GM19452 (cell line): ENCODE results near the gene ZNF335.
"Not testable (repeated sequence)": the region's sequence is repeated elsewhere in the genome, so short reads cannot be mapped to it uniquely, and the experiment has no call there.

Source experiments
- ATAC-seq: cut with Tn5 transposase; IDR thresholded peaks from one replicate; pipeline ENCODE4 v1.9.1; 2021; ENCODE audit not compliant: unreplicated experiment

ZNF335 gene

GRCh38 chr20:46004187-46004586, 32.2 kb upstream of the ZNF335 start:
- ATAC-seq: no peak

- no peak for ATAC-seq
These were observed 30.0 kb upstream of the ZNF335 start for GRCh38 chr20:46002008-46002407.

- ATAC-seq: no peak
These were observed 29.5 kb upstream of the ZNF335 start for GRCh38 chr20:46001498-46001897.

- ATAC-seq: no peak
These were observed 28.4 kb upstream of the ZNF335 start for GRCh38 chr20:46000262-46000996.

- no peak for ATAC-seq
These were observed 27.7 kb upstream of the ZNF335 start for GRCh38 chr20:45999557-46000261.

GRCh38 chr20:45998761-45999160, 26.8 kb upstream of the ZNF335 start:
- ATAC-seq: no peak

- no peak for ATAC-seq
These were observed 26.3 kb upstream of the ZNF335 start for GRCh38 chr20:45998337-45998736.

GRCh38 chr20:45997187-45997586, 25.2 kb upstream of the ZNF335 start:
- no peak for ATAC-seq

- not testable (repeated sequence) for ATAC-seq
These were observed 23.6 kb upstream of the ZNF335 start for GRCh38 chr20:45995495-45996097.

- no peak for ATAC-seq
These were observed 22.9 kb upstream of the ZNF335 start for GRCh38 chr20:45994761-45995493.

GRCh38 chr20:45993197-45993951, 21.4 kb upstream of the ZNF335 start:
- ATAC-seq: no peak

GRCh38 chr20:45991616-45992015, 19.6 kb upstream of the ZNF335 start:
- ATAC-seq: no peak

- not testable (repeated sequence) for ATAC-seq
These were observed 16.8 kb upstream of the ZNF335 start for GRCh38 chr20:45988830-45989229.

GRCh38 chr20:45987108-45987780, 15.2 kb upstream of the ZNF335 start:
- no peak for ATAC-seq

- no peak for ATAC-seq
These were observed 13.6 kb upstream of the ZNF335 start for GRCh38 chr20:45985573-45985972.

- no peak for ATAC-seq
These were observed 11.3 kb upstream of the ZNF335 start for GRCh38 chr20:45983279-45983743.

GRCh38 chr20:45981261-45981660, 9.3 kb upstream of the ZNF335 start:
- ATAC-seq: no peak

- ATAC-seq: no peak
These were observed 4.1 kb upstream of the ZNF335 start for GRCh38 chr20:45976086-45976485.

- no peak for ATAC-seq
These were observed 3.7 kb upstream of the ZNF335 start for GRCh38 chr20:45975686-45976085.
